SK-N-SH treated with all-trans-retinoic acid at 6 μM for 48 hours (cell line): Measurements from ENCODE around the gene IGFL3.

Source experiments
- ARNTL ChIP-seq: fragments of 450-650 bp; formaldehyde crosslinking; IDR thresholded peaks from 2 replicates; pipeline ENCODE4 v1.5.0; 2020; ENCODE audit warnings: low read depth, mild to moderate bottlenecking, moderate library complexity, borderline replicate concordance
- PPARA ChIP-seq: fragments of 250-450 bp; sonication (Bioruptor Pico); IDR thresholded peaks from 2 replicates; pipeline ENCODE4 v1.5.0; 2020; ENCODE audit warnings: mild to moderate bottlenecking, borderline replicate concordance

DNA sequence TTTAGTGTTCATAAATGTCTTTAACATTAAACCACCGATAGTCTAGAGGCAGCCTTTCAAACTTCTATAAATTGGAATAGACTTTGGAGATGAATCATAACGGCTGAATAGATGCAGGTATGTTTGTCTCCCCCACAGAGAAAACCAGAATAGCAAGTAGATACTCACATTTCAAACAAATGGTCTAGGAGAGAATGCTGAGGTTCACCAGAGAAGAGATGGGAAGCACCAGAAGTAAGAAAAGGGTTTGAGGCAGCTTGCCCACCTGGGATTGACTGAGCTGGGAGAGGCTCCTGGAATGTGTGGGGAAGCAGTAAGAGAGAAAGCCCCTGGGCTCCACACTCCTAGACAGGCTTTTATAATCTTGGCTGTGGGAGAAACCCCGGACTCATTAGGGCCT, 6.4 kb downstream of the IGFL3 start:
- TF ChIP-seq PPARA (no peak), ARNTL (CRISPR knock-in tag) (no peak)
